Measurements from ENCODE around the gene SMAD3.
A peak's percentile ranks its signal among the peaks of the same experiment; 100 is the strongest.

SMAD3 gene

DNA sequence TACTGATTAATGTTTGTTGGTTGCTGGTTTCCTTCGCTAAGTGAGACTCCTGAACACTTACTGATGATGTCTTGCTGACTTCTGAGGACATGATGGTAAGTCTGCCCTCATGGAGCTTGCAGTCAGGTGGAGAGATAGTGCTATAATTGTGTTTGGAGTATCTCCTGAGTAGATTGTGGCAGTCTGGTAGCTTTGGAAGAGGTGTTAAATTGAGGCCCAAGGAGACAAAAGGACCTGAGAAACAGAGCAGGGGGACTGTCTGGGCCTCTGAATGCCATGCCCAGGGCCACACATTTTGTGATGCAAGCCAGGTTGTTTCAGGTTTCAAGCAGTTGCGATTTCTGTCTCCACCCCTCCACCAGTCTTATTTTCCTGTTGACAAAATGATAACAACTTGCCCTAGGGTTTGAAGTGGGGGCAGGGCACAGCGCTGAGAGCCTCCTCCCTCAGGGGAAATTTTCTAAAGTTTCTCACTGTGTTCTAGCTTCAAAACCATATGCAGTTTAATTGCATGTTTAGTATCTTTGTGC, 16.7 kb downstream of the SMAD3 start:
- peak; percentile 80 for DNase-seq

DNA sequence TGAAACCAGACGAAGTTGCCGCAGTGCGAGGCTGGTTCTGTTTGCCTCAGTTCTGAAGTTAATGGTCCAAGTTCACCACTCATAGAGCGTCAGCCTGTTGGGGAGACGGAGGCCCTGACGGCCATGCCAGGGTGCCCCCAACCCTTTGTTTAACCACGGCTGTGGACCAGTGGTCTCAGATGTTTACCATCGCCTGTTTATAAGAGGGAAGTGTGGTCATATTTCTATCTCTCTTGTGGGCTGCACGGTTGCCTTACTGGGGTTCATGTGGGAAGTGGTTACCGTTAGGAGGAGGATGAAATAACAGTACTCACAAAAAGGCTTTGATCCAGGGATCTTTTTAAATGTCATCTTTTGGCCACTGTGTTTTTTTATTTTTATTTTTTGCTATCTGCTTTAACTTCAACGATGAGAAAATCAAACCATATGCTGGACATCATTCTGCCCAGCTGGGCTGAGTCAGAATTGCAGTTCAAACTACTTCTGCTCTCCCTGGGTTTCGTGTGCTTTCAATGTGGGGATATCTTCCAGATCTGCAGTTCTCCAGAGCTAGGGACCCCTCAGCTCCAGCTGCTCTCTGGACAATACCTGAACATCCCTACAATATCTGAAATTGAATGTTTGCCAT, 17.8 kb downstream of the SMAD3 start:
- DNase-seq: peak; percentile 55

DNA sequence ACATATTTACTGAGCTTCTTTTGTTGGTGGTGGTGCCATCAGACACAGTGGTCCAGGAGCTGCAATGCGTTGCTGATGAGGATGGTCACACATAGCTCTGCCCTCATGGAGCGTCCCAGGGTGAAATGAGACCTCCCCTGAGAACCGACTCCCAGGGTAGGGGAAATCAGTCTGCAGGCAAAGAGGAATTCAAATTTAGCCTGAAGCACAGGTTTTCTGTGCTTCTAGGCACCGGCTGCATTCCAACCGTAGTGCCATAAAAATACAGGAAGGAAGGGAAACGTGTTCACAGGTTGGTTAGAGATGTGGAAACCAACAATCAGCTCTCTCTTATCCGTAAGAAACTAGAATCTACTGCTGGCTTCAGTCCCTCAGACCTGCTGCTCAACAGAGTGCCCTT, 19.2 kb downstream of the SMAD3 start:
- DNase-seq: no peak

DNA sequence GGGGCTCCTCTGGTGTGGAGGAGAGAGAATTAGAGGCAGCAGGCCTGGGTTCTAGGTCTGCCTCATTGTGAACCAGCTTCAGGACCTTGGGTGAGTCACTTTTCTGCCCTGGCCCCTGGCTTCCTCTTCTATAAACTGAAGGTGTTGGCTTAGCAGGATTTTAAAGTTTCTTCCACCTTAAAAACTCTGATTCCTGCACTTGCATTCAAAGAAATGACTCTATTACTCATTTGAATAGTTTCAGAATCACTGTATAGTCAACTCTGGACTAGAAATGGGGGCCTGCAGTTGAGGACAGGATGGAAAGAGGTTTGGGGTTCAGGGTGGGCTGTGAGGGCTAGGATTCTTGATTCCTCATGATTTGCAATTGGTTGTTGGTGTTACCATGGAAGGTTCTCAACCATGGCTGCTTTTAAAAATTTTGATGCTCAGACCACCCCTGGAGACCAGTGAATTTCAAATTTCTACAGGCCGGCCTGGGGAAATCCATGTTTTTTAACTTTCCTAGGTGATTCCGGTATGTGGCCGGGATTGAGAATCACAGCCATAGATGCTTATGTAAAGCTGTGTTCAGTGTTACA, 19.9 kb downstream of the SMAD3 start:
- DNase-seq: no peak

DNA sequence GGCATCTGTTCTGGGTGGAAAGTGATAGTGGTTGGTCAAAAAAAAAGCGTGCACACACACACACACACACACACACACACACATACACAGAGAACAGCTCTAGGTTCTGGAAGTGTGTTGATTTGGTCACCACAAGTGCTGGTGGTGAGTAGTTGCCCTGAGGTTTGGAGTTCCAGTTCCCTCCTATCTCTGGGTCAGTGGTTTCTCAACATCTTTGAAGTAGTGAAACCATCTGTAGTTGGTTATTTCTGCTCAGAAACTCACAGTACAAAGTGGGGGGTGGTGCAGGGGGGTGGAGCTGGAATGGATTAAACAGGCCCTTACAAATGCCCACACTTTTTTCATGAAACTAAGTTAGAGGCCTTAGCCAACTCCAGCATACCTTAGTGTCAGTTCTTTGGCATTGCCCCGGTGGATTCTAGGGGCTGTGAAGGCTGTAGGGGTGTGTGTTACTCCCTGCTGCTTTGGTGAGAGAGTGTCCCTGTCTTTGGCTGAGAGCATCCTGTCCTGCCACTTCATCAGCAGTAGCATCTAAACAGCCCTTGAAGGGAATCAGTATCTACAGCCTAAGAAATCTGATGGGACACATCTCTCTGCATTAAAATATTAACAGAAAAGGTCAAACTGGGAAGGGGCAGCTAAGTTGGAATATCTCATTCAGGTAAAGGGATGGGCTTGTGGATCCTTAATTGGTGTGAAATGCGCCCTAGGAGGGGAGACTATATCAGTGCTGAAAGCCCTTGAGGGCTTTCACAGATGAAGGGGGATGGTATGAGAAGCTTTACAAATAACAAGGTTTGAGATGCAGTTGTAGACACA, 20.6 kb downstream of the SMAD3 start:
- peak; percentile 70 for DNase-seq

DNA sequence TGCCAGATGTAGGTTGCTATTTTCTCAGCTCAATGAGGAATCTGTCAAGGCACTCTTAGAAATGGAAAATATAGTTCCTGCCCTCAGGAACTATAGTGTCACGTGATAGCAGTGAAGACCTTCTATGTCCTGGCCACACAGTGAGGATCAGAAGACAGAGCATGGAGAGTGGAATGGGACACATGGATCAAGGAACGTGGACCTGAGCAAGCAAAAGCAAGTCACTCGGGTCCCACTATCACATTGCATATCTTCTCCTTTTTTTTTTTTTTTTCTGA, 21.2 kb downstream of the SMAD3 start:
- no peak for DNase-seq

DNA sequence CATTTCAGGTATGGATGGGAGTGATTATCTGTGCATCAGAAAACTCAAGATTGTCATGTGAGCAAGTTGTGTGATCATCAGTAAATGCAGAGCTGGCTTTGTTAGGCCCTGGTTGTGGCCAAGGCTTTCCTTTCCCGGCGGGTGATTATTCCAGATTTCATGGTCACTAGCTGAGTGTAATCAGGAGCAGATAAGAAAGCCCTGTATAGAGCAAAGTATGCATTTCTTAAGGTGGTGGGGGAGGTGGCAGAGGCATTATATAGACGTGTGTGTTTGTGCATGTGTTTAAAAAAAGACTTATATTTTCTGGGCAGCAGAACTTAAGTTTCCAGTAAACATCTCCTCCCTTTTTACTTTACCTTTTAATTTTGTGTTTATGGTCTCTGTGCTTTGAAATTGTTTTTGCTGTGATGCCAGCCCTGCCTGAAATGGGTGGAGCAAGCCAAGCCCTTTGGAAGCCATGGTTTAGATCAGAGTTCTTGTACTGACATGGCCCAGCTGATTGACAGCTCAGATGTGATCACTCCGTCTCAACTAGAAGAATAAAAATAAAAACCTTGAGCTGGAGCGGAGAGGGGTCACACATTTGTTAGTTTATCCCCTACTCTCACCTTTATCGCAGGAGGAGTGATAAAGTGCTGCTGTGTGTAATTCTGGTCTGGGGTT, 22.2 kb downstream of the SMAD3 start:
- DNase-seq: no peak

DNA sequence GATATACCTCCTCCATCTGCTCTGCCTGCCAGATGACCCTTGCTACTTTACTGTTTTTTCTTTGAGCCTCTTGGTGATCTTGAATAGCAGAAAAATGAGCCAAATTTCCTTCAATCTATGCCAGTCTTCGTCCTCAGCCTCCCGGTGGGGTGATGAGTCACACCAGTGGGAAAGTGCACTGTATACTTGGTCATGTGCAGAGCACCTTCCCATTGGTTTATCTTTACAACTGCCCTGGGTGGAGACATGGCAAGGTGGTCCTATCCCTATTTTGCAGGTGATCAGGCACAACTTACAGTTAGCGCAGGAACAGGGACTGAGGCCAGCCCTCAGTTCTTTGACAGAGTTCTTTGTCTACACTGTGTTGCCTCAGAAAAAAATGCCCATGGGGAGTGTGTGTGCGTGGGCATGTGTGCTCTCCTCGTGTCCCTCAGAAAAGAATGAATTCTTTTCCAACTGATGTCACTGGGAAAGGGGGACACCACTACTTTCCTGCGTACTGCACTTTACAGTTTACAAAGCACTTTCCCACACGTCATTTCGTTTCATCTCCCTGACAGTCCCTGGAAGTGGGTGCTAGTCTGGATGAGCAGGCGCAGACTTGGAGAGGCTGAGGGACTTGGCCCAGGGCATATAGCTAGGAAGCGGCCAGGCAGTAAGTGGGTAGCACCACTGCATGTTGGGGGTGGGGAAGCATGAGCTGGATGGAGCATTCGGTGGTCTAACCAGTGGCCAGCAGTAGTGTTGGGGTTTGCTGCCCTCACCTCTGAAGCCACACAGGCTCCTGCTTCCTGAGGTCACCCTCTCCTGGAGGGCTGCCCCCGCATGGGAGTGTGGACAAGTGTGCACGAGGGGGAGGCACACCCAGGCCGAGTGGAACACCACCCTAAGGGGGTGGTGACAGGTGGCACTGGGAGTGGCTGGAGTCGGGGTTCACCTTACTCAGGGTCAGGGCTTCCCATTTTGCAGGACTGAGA, 24.1 kb downstream of the SMAD3 start:
- no peak for DNase-seq

DNA sequence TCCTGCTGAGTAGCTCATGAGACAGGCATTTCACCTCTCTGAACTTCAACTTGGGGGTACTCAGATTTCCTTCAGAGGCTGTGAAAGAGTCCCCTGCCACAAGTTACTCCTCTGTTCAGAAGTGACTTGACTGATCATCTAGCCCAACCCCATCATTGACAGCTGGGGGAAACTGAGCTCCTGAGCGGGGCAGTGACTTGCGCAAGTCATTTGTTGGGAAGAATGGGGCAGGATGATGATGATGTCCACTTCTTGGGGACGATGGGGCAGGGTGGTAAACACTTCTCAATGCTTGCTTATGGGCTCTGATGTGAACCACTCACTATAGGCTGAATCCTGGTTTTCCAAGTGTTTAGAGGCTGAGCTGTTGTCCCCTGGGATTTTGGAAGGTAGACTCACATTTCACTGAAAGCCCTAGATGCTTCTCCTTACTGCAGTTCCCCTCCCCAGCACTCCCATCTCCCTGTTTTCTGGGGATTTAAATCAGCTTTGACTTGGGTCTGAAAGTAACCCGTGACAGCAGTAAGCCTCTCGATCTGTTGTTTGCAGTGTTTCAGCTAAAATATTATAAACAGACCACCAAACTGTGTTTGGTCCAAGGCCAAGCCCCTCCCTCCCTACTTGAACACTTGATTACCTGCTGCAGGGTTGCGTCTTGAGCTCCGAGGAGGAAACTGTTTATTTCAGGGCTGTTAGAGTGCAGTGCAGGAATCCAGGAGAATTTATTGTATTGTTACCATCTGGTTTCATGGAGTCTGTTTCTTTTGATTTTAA, 25.1 kb downstream of the SMAD3 start:
- no peak for DNase-seq

DNA sequence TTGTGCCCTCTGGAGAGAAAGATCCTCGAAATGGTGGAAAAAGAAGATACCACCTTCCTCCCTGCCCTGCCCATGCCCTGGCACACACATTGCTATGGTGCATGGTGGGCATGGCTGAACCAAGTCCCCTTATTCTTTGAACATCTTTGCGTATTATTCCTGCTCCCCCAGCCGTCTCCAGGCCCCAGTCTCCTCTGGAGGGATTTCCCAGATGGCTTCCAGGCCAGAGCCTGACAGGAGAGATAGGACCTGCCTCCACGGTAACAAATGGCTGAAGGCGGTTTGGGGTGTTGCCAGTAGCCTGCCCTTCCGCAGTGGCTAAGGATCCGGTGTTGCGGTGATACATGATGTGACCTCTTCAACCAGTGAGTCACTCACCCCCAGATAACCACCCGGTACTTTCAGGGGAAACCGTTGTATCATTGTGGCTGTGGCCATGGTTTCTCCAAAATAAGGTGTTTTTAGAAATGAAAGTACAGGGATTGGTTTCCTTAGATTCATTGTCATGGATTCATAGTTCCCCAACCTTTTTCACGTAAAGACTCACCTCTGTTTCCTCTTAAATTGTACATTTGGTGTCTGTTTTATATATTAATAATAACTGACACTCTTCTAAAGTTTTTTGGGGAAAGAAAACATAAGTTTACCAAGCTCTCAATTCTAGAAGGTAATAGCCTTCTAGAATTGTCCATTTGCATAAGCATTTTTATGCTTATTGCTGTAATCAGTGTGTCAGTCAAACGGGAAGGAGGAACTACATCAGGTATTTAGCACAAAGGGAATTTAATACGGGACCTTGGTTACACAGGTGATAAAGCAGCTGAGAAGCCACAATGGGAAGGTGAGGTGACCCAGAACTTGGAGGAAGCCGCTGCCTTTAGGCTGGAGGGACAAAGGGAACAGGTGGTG, 25.9 kb downstream of the SMAD3 start:
- peak; percentile 87 for DNase-seq

DNA sequence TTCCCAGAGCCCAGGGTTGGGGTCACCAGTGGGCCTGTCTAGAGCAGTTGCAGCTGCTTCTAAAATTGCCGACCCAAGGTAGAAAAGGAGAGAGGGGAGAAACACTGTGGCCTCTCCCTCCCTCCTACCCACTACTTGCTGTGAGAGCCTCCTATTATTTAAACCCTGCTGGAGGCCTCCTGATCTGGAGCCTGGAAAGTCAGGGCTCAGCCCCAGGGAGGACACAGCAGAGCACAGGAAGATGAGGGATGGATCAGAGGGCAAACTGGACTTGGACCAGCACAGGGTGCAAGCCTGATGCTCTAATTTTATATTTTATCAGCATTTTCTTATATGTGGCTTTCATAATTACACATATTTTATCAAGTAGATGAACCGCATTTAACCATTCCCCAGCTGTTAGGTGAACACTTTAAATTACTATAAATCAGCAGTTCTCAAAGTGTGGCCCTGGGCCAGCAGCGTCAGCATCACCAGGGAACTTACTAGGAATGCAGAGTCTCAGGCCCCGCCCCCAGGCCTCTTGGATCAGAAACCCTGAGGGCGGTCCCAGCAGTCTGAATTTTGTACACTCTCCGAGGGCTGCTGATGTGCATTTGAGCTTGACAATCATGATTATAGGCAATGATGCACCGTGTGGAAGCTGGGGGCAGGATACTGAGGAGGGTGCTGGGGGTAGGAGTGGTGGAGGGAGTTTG, 26.7 kb downstream of the SMAD3 start:
- no peak for DNase-seq

DNA sequence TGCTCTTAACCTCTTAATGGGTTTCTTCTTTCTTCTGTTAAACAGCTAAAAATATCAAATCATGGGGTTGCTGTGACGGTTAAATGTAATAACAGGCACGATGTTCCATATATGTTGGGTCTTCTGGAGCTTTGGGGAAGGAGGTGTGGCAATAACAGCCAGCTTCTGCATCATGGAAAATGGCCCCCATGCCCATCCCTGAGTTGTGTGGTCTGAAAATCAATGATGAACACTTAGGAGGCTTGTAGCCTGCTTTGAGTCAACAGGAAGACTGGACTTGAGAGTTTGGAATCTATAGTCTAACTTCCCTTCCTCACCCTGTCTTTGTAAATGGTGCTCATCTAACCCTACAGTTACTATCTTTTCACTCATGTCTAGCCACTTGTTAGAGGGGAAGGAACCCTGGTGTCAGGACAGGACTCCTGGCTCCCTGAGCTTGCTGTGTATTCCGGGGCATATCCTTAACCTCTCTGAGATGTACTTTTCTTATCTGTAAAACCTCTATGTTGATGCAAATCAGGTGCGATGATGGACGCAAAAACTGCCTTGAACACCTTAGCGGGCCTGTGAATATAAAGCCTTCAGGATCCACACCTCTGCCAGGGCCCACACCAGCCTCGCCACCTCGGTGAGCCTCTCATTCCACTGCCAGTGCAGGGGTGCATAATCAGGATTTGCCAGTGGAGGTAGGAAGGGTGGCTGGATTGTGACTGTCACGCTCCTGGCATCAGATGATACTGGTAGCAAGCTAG, 27.5 kb downstream of the SMAD3 start:
- DNase-seq: no peak

DNA sequence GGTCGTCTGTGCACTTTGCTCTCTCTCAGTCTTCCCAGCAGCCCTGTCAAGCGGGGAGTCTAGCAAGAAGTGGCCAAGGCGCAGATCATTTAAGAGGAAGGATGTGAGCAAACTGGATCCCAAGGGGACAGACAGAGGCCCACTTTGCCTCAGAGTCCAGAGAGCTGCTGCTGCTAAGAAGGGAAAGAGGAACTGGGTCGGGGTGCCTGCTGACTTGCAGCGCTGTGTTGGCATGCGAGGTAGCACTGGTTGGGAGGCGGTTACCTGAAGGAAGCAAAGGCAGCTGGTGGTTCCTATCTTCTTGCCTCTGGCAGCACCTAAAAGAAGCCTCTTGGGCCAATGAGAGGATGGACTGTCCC, 28.1 kb downstream of the SMAD3 start:
- DNase-seq: no peak

DNA sequence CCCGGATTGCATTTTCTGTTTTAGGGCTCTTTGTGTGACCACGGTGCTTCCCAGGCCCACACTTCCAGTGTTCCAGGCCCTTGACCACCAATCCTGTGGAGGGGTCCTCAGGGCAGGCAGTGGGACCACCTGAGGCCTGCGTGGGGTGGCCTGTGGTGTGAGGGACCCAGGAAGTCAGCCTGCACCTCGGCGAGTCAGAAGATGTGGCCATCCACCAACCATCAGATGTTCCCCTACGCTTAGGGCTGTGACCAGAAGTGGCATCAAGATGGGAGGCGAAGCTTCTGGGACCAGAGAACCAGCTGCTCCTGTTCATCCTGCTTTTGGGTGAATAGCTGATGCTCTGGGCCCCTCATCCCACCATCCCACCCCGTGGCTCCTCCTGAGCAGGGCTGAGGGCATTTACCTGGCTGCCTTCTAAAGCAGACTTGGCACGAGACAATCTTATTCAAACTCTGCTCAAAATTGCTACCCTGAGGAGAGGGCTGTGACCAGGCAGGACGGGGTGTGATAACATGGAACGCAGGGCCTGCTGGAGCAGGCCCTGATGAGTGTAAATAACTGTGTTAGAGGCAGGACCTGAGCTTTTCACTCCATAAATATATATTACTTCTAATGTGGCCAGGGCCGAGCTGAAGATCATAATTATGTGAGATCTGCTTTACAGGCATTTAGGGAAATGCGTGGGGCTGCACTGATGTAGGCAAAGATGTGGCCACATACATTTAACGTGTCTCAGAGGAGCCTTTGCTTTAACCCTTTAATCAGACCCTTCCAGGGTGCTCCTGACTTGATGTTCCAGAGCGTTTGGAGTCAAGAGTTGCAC, 28.8 kb downstream of the SMAD3 start:
- no peak for DNase-seq

DNA sequence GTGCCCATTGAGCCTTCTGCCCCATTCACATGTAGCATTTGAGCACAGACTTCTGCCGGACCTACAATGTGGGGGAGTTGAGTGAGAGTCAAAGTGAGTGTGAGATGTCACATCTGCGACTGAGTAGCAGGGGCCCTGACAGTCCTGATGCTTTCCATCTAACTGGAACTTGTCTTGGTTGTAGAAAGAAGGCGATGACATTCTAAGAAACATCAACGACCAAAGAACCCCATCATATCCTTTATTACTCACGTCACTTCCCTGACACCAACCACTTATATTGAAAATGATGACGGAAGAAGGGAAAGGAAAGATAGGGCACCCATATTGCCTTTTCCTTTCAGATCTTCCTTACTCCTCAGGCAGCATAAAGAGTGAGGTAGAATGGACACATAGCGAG, 30.5 kb downstream of the SMAD3 start:
- DNase-seq: no peak

DNA sequence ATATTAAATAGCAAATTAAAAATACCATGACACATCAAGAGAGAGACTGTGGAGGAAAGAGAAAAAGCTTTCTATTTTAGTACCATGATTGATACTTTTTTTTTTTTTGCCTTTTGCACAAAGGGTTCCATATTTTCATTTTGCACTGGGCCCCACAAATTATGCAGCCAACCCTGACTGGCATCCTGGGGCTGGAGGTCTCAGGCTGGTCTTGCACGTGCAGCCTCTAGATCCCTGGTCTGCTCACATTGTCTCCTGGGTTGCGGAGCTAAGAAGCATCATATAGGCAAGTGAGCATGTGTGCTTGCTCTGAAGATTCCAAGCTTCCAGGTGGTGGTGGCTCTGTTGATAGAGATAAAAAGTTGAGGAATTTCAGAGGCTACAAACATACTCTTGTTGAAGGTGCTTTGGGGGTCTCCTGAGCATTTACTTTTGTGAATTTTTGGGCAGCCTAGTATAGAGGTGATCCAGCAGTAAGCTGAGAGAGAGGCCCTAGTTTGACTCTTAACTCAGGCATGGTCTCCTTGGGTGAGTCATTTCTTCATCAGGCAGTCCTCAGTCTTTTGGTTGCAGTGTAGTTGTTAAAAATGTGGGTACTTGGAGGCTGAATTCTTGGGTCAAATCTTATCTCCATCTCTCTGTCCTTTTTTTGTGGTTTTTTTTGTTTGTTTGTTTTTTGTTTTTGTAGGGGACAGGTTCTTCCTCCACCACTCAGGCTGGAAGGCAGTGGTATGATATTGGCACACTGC, 31.3 kb downstream of the SMAD3 start:
- DNase-seq: no peak

DNA sequence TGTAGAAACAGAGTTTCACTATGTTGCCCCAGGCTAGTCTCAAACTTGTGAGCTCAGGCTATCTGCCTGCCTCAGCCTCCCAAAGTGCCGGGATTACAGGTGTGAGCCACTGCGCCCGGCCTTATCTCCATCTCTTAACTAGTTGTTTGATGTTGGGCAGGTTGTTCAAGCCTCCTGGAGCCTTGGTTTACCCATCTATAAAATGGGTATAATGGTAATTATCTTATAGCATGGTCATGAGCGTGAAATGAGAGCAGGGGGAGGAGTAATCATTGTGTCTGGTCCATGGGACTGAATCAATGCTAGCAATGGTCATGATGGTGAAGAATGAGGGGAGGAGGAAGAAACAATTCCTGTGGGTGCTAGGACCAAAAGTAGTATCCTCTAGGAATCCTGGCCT, 32.0 kb downstream of the SMAD3 start:
- no peak for DNase-seq
